ENCODE data around the gene FAM78A. TPM values are rescaled to one million over a fixed set of nuclear protein-coding genes. Genes with fewer than 3 reads are reported as not detected.

Gene FAM78A
- polyA plus RNA-seq, 1 experiment: 1.1 TPM

GRCh38 chr9:131319486-131319885 lies 43.2 kb upstream of the FAM78A start:
- no peaks in the 10 kb centered on the region for H3K36me3 ChIP-seq (ENCODE audit: control insufficient read depth, insufficient read depth, low read length)
- CTCF ChIA-PET: no interaction called here
- TF ChIP-seq CTCF (IDR thresholded peaks at IDR 0.05; ENCODE audit: insufficient read depth, low read depth, low read length): no peak
- peaks cover 6% of the 10 kb centered on the region for H3K27me3 ChIP-seq (ENCODE audit: control insufficient read depth, insufficient read depth, low read length)
- POLR2A ChIA-PET: no interaction called here
- H3K4me3 ChIP-seq (ENCODE audit: low read depth, low read length): no peak overlapping the region
- no peak for DNase-seq (ENCODE audit: low read depth)

- no peak for DNase-seq (ENCODE audit: low read depth)
- ChIA-PET POLR2A (no interaction called here), CTCF (interaction anchor here (0.9 to 1.6 kb wide), 2 partner anchors 18 to 141 kb away, joined by 4 to 6 read pairs; no protein-coding TSS in a partner anchor)
- Histone ChIP-seq H3K4me3 (ENCODE audit: low read depth, low read length) (no peak overlapping the region), H3K27me3 (ENCODE audit: control insufficient read depth, insufficient read depth, low read length) (peaks cover 6% of the 10 kb centered on the region), H3K36me3 (ENCODE audit: control insufficient read depth, insufficient read depth, low read length) (no peaks in the 10 kb centered on the region)
- TF ChIP-seq CTCF (IDR thresholded peaks at IDR 0.05; ENCODE audit: insufficient read depth, low read depth, low read length): no peak
These were observed 42.1 kb upstream of the FAM78A start for GRCh38 chr9:131318231-131319085.

GRCh38 chr9:131312822-131313770 lies 36.8 kb upstream of the FAM78A start:
- DNase-seq (ENCODE audit: low read depth): no peak
- POLR2A ChIA-PET: no interaction called here
- Histone ChIP-seq H3K36me3 (ENCODE audit: control insufficient read depth, insufficient read depth, low read length) (no peaks in the 10 kb centered on the region), H3K4me3 (ENCODE audit: low read depth, low read length) (no peak overlapping the region), H3K27me3 (ENCODE audit: control insufficient read depth, insufficient read depth, low read length) (peaks cover 3% of the 10 kb centered on the region)
- no peak for TF ChIP-seq CTCF (IDR thresholded peaks at IDR 0.05; ENCODE audit: insufficient read depth, low read depth, low read length)
- CTCF ChIA-PET: no interaction called here

- no peak for TF ChIP-seq CTCF (IDR thresholded peaks at IDR 0.05; ENCODE audit: insufficient read depth, low read depth, low read length)
These were observed 35.9 kb upstream of the FAM78A start for GRCh38 chr9:131312246-131312645.

More at GRCh38 chr9:131312246-131312645, 35.9 kb upstream of the FAM78A start:
- no peak for DNase-seq (ENCODE audit: low read depth)
- H3K4me3 ChIP-seq (ENCODE audit: low read depth, low read length): no peak overlapping the region
- ChIA-PET POLR2A (no interaction called here), CTCF (no interaction called here)
- no peaks in the 10 kb centered on the region for H3K36me3 ChIP-seq (ENCODE audit: control insufficient read depth, insufficient read depth, low read length)
- peaks cover 3% of the 10 kb centered on the region for H3K27me3 ChIP-seq (ENCODE audit: control insufficient read depth, insufficient read depth, low read length)
